Measurements from ENCODE around the gene ZNF746.
"Not testable (repeated sequence)": the region's sequence is repeated elsewhere in the genome, so short reads cannot be mapped to it uniquely, and the experiment has no call there.

The ZNF746 gene

DNA sequence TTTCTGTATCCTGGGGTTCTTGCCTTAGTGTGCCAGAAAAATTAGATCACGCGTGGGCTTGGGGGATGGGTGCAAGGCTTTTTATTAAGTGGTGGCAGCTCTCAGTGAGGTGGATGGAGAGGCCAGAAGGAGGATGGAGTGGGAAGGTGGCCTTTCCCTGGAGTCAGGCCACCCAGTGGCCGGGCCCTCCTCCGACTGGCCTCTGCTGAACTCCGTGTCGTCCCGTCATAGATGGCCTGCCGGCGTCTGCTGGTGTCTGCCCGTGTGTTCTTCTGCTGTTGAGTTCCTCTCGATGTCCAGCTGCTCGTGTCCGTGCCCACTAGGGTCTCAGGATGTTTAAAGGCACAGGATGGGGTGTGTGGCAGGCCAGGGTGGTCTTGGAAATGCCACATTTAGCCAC lies 4.0 kb upstream of the ZNF746 start:
- Histone ChIP-seq H3K27ac (ENCODE audit: low read length) (no peak overlapping the region), H3K27me3 (ENCODE audit: control insufficient read depth, insufficient read depth, low read length) (peaks cover 21% of the 10 kb centered on the region), H3K4me1 (ENCODE audit: control insufficient read depth, low read depth, low read length) (no peaks in the 10 kb centered on the region), H3K9ac (ENCODE audit: low read length) (no peak overlapping the region), H3K9me3 (ENCODE audit: control insufficient read depth, low read depth, low read length) (peaks cover 8% of the 10 kb centered on the region), H3K4me3 (ENCODE audit: low read length) (no peak overlapping the region), H3K36me3 (ENCODE audit: control insufficient read depth, low read depth, low read length) (no peaks in the 10 kb centered on the region)

DNA sequence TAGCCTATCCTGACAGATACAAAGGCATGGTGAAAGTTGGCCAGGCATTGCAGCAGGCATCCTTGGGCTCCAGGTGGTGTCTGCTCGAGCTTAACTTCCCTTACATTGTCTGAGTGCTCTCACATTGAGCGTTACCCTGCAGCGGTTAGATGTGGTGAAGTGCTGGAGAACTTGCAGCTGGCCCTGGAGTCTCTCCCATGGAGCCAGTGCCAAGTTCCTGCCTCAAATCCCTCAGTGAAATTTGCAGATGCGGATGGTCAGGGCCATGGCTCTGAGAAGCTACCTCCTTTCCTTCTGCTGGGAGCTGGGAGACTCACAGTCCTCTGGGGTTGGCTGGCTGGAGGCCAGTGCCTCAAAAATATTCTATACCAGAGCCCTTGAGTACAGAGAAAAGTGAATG lies 3.3 kb upstream of the ZNF746 start:
- H3K9me3 ChIP-seq (ENCODE audit: control insufficient read depth, low read depth, low read length) = peaks cover 4% of the 10 kb centered on the region
- H3K4me1 ChIP-seq (ENCODE audit: control insufficient read depth, low read depth, low read length) = no peaks in the 10 kb centered on the region
- no peaks in the 10 kb centered on the region for H3K36me3 ChIP-seq (ENCODE audit: control insufficient read depth, low read depth, low read length)
- H3K9ac ChIP-seq (ENCODE audit: low read length) = no peak overlapping the region
- no peak overlapping the region for H3K27ac ChIP-seq (ENCODE audit: low read length)
- H3K4me3 ChIP-seq (ENCODE audit: low read length) = no peak overlapping the region
- H3K27me3 ChIP-seq (ENCODE audit: control insufficient read depth, insufficient read depth, low read length) = peaks cover 21% of the 10 kb centered on the region

DNA sequence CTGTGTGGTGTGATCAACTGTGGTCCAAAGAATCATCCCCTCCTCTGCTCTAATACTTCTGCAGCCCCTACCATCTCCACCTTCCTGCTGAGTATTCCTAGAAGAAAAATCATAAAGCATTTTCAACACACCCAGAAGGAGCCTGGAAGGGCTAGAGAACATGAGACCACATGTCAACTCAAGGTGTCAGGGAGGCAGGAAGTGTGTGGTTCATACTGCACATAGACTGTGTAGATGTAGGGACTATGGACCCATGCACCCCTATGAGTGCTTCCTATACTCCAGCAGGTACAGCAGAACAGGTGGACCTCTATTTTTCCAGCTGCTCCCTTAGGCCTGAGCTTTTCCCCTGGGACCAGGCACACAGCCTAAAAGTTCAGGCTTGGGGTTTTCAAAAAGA lies 2.6 kb upstream of the ZNF746 start:
- H3K4me1 ChIP-seq (ENCODE audit: control insufficient read depth, low read depth, low read length) = no peaks in the 10 kb centered on the region
- H3K36me3 ChIP-seq (ENCODE audit: control insufficient read depth, low read depth, low read length) = no peaks in the 10 kb centered on the region
- no peak overlapping the region for H3K9ac ChIP-seq (ENCODE audit: low read length)
- peaks cover 21% of the 10 kb centered on the region for H3K27me3 ChIP-seq (ENCODE audit: control insufficient read depth, insufficient read depth, low read length)
- peaks cover 4% of the 10 kb centered on the region for H3K9me3 ChIP-seq (ENCODE audit: control insufficient read depth, low read depth, low read length)
- no peak overlapping the region for H3K4me3 ChIP-seq (ENCODE audit: low read length)
- no peak overlapping the region for H3K27ac ChIP-seq (ENCODE audit: low read length)

DNA sequence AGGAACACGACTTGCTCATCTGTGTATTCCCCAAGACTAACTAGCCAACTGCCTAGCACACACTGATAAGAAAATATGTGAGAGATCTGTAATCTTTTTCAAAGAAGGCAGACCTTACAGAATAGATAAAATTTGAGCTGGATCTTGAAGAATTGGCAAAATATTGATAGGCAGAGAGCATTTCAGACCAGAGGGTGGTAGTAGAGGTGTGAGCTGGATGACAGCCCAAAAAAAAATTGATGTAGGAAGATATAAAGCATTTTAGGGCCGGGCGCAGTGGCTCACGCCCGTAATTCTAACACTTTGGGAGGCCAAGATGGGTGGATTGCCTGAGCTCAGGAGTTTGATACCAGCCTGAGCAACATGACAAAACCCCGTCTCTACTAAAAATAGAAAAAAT lies 1.2 kb upstream of the ZNF746 start:
- no peaks in the 10 kb centered on the region for H3K9me3 ChIP-seq (ENCODE audit: control insufficient read depth, low read depth, low read length)
- no peak overlapping the region for H3K9ac ChIP-seq (ENCODE audit: low read length)
- peaks cover 21% of the 10 kb centered on the region for H3K27me3 ChIP-seq (ENCODE audit: control insufficient read depth, insufficient read depth, low read length)
- peaks cover 2% of the 10 kb centered on the region for H3K36me3 ChIP-seq (ENCODE audit: control insufficient read depth, low read depth, low read length)
- no peak overlapping the region for H3K27ac ChIP-seq (ENCODE audit: low read length)
- no peak overlapping the region for H3K4me3 ChIP-seq (ENCODE audit: low read length)
- no peaks in the 10 kb centered on the region for H3K4me1 ChIP-seq (ENCODE audit: control insufficient read depth, low read depth, low read length)

DNA sequence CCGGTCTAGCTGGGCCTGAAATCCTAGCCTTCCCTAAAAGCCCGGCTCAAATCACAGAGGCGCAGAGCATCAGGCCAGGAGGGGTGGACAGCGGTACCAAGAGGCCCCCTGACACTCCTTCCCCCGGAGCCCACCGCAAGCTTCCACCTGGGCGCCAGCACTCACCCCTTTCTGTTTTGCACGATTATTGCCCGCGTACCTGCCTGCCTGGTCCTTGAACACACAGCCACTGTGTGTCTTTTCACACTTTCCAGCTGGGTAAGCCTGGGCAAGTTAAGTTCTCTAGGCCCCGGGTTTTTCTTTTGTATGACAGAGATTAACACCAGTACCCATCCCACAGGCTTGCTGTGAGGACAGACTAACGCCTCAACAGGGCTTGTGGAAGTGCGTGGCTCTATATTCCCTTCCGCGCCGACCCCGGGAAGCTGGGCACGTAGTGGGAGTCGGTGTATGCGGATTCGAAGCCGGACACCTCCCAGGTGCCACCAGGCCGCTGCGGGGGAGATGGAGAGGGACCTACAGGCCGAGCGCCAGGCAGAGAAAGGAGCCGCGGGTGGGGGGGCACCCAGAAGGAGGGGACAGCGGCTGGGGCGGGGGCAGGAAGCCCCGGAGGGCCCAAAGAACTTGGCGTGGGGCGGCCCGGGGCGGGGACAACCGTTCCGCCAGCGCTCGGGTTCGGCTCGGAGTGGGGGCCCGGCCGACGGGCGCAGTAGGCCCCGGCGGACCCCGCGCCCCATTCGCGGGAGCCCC lies 792 bp downstream of the ZNF746 start:
- H3K27ac ChIP-seq (ENCODE audit: low read length) = no peak overlapping the region
- H3K27me3 ChIP-seq (ENCODE audit: control insufficient read depth, insufficient read depth, low read length) = peaks cover 21% of the 10 kb centered on the region
- H3K4me1 ChIP-seq (ENCODE audit: control insufficient read depth, low read depth, low read length) = no peaks in the 10 kb centered on the region
- peak overlapping the region; percentile 80 for H3K4me3 ChIP-seq (ENCODE audit: low read length)
- peak overlapping the region; percentile 58 for H3K9ac ChIP-seq (ENCODE audit: low read length)
- H3K36me3 ChIP-seq (ENCODE audit: control insufficient read depth, low read depth, low read length) = peaks cover 22% of the 10 kb centered on the region
- H3K9me3 ChIP-seq (ENCODE audit: control insufficient read depth, low read depth, low read length) = no peaks in the 10 kb centered on the region

GRCh38 chr7:149495785-149496641 lies 1.6 kb downstream of the ZNF746 start:
- H3K9me3 ChIP-seq (ENCODE audit: control insufficient read depth, low read depth, low read length) = no peaks in the 10 kb centered on the region
- no peaks in the 10 kb centered on the region for H3K4me1 ChIP-seq (ENCODE audit: control insufficient read depth, low read depth, low read length)
- H3K36me3 ChIP-seq (ENCODE audit: control insufficient read depth, low read depth, low read length) = peaks cover 29% of the 10 kb centered on the region
- H3K9ac ChIP-seq (ENCODE audit: low read length) = no peak overlapping the region
- H3K4me3 ChIP-seq (ENCODE audit: low read length) = peak overlapping the region; percentile 80
- peaks cover 21% of the 10 kb centered on the region for H3K27me3 ChIP-seq (ENCODE audit: control insufficient read depth, insufficient read depth, low read length)
- no peak overlapping the region for H3K27ac ChIP-seq (ENCODE audit: low read length)

GRCh38 chr7:149494738-149495368 lies 2.8 kb downstream of the ZNF746 start:
- Histone ChIP-seq H3K4me1 (ENCODE audit: control insufficient read depth, low read depth, low read length) (no peaks in the 10 kb centered on the region), H3K9ac (ENCODE audit: low read length) (no peak overlapping the region), H3K27me3 (ENCODE audit: control insufficient read depth, insufficient read depth, low read length) (peaks cover 19% of the 10 kb centered on the region), H3K9me3 (ENCODE audit: control insufficient read depth, low read depth, low read length) (no peaks in the 10 kb centered on the region), H3K27ac (ENCODE audit: low read length) (no peak overlapping the region), H3K4me3 (ENCODE audit: low read length) (no peak overlapping the region), H3K36me3 (ENCODE audit: control insufficient read depth, low read depth, low read length) (peaks cover 39% of the 10 kb centered on the region)

- H3K4me3 ChIP-seq (ENCODE audit: low read length); H3K9me3 ChIP-seq (ENCODE audit: control insufficient read depth, low read depth, low read length); H3K9ac ChIP-seq (ENCODE audit: low read length); H3K27ac ChIP-seq (ENCODE audit: low read length); H3K27me3 ChIP-seq (ENCODE audit: control insufficient read depth, insufficient read depth, low read length); H3K4me1 ChIP-seq (ENCODE audit: control insufficient read depth, low read depth, low read length): not testable (repeated sequence)
- peaks cover 39% of the 10 kb centered on the region for H3K36me3 ChIP-seq (ENCODE audit: control insufficient read depth, low read depth, low read length)
Observed at GRCh38 chr7:149493975-149494374, 3.6 kb downstream of the ZNF746 start.

DNA sequence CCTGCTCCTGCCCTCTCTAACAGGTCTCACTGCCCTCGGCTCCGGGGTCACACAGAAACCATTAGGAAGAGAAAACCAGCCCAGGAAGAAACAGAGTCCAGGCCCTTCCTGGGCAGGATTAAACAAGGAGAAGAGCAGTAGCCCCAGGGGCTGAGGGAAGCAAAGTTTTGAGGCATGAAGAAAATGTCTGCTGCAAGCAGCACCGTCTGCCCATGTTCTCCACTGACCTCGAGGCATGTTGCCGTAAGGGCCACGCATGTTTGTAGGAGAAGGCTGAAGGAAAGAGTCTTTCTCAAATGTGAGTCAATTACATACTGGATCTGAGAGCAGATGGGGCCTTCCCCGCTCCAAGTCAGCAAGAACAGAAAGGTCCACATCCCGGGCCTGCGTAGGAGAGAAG lies 4.2 kb downstream of the ZNF746 start:
- no peaks in the 10 kb centered on the region for H3K4me1 ChIP-seq (ENCODE audit: control insufficient read depth, low read depth, low read length)
- H3K36me3 ChIP-seq (ENCODE audit: control insufficient read depth, low read depth, low read length) = peaks cover 43% of the 10 kb centered on the region

DNA sequence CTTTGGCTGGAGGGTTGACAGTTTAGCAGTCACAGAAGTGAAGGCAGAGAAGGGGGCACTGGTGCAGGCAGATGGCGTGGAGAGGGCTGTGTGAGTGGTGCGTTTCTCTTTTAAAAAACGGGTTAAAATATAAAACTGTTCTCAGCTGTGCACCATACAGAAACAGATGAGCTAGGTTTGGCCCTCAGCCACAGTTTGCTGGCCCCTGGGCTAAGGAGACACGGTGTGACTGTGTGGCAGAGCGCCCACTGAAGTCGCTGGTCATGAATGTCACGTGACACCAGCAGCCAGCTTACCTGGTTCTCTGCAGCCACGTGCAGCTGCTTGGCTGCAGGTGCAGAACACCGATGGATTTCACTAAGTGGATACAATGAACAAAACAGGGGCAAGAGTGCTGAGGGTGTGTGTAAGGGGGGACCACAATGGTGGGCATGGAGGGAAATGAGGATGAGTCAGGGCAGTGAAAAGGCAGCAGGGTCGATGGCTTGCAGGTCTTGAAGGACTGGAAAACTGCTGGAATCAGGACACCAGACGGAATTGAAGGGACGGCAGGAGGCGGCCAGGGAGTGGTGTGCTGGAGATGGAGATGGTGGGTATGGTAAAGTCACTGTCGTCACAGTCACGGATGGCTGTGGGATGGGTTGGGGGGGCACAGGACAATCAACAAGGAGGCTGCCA lies 7.4 kb downstream of the ZNF746 start:
- peaks cover 59% of the 10 kb centered on the region for H3K36me3 ChIP-seq (ENCODE audit: control insufficient read depth, low read depth, low read length)
- H3K9ac ChIP-seq (ENCODE audit: low read length) = no peak overlapping the region
- H3K27me3 ChIP-seq (ENCODE audit: control insufficient read depth, insufficient read depth, low read length) = no peaks in the 10 kb centered on the region
- H3K4me3 ChIP-seq (ENCODE audit: low read length) = no peak overlapping the region
- H3K9me3 ChIP-seq (ENCODE audit: control insufficient read depth, low read depth, low read length) = no peaks in the 10 kb centered on the region
- H3K4me1 ChIP-seq (ENCODE audit: control insufficient read depth, low read depth, low read length) = no peaks in the 10 kb centered on the region
- no peak overlapping the region for H3K27ac ChIP-seq (ENCODE audit: low read length)

More for the DNA sequence above, 4.2 kb downstream of the ZNF746 start:
- Histone ChIP-seq H3K27ac (ENCODE audit: low read length) (no peak overlapping the region), H3K9ac (ENCODE audit: low read length) (no peak overlapping the region), H3K9me3 (ENCODE audit: control insufficient read depth, low read depth, low read length) (no peaks in the 10 kb centered on the region), H3K4me3 (ENCODE audit: low read length) (no peak overlapping the region), H3K27me3 (ENCODE audit: control insufficient read depth, insufficient read depth, low read length) (peaks cover 4% of the 10 kb centered on the region)

- H3K4me3 ChIP-seq (ENCODE audit: low read length) = no peak overlapping the region
- H3K27ac ChIP-seq (ENCODE audit: low read length) = no peak overlapping the region
- no peaks in the 10 kb centered on the region for H3K4me1 ChIP-seq (ENCODE audit: control insufficient read depth, low read depth, low read length)
- peaks cover 59% of the 10 kb centered on the region for H3K36me3 ChIP-seq (ENCODE audit: control insufficient read depth, low read depth, low read length)
- H3K9ac ChIP-seq (ENCODE audit: low read length) = no peak overlapping the region
- H3K27me3 ChIP-seq (ENCODE audit: control insufficient read depth, insufficient read depth, low read length) = no peaks in the 10 kb centered on the region
- no peaks in the 10 kb centered on the region for H3K9me3 ChIP-seq (ENCODE audit: control insufficient read depth, low read depth, low read length)
Observed at GRCh38 chr7:149489391-149490024, 8.1 kb downstream of the ZNF746 start.

Data from iPS-18a (cell line).